Activated T-cell treated with anti-CD3 and anti-CD28 coated beads for 4 hours (primary cell): Measurements from ENCODE around the gene SETD5.

Experiments
- DNase-seq: peaks from one replicate; pipeline ENCODE4 v3.0.0-alpha.2; 2020

SETD5 gene, protein sequence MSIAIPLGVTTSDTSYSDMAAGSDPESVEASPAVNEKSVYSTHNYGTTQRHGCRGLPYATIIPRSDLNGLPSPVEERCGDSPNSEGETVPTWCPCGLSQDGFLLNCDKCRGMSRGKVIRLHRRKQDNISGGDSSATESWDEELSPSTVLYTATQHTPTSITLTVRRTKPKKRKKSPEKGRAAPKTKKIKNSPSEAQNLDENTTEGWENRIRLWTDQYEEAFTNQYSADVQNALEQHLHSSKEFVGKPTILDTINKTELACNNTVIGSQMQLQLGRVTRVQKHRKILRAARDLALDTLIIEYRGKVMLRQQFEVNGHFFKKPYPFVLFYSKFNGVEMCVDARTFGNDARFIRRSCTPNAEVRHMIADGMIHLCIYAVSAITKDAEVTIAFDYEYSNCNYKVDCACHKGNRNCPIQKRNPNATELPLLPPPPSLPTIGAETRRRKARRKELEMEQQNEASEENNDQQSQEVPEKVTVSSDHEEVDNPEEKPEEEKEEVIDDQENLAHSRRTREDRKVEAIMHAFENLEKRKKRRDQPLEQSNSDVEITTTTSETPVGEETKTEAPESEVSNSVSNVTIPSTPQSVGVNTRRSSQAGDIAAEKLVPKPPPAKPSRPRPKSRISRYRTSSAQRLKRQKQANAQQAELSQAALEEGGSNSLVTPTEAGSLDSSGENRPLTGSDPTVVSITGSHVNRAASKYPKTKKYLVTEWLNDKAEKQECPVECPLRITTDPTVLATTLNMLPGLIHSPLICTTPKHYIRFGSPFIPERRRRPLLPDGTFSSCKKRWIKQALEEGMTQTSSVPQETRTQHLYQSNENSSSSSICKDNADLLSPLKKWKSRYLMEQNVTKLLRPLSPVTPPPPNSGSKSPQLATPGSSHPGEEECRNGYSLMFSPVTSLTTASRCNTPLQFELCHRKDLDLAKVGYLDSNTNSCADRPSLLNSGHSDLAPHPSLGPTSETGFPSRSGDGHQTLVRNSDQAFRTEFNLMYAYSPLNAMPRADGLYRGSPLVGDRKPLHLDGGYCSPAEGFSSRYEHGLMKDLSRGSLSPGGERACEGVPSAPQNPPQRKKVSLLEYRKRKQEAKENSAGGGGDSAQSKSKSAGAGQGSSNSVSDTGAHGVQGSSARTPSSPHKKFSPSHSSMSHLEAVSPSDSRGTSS (N-terminal part only)

DNA sequence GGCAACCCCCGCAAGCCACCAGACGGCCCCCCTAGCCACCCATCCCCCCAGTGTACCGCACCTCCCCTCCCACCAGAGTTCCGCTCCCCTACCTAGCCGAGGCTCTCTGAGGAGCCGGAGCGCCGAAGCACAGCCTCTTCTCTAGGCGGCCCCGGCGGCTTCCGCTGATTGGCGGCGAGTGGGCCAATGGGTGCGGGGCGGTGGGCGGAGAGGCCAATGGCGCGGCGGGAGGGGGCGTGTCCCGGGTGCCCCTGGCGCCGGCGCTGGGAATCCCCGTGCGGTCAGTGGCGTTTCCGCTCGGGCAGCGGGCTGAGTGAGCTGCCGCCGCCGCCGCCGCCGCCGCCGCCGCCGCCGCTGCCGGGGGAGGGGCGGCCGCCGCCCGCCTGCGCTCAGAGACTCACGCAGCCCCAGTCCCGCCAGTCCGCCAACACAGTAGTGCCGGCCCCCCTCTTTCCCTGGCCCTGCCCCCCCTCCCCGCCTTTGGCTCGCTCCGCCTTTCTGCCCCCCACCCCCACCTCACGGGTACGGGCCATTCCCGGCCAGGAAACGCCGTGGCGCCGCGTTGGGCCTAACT, at the start of gene SETD5:
Gene SETD5, plus strand, starts transcription at position 284 of the 574 bp plus-strand sequence. CDS start 31,324 bp downstream, outside the sequence.
- peak; percentile 99 for DNase-seq

DNA sequence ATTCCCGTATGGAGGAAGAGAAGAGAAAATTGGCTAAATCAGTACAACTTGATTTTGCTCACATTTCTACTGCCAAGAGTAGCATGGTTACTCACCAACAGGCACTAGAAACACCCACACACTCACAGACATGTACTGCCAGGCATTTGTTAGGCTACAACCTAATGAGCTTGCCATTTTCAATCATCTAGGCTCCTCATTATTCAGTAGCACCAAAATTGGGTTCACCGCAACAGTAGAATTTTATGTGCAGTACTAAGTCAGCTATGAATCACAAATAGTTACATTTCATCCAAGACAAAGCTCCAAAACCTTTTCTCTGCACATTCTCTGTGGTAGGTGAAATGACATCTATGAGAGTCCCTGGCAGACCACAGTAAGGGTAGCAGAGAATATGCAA, 49.5 kb upstream of the SETD5 start:
- no peak for DNase-seq

DNA sequence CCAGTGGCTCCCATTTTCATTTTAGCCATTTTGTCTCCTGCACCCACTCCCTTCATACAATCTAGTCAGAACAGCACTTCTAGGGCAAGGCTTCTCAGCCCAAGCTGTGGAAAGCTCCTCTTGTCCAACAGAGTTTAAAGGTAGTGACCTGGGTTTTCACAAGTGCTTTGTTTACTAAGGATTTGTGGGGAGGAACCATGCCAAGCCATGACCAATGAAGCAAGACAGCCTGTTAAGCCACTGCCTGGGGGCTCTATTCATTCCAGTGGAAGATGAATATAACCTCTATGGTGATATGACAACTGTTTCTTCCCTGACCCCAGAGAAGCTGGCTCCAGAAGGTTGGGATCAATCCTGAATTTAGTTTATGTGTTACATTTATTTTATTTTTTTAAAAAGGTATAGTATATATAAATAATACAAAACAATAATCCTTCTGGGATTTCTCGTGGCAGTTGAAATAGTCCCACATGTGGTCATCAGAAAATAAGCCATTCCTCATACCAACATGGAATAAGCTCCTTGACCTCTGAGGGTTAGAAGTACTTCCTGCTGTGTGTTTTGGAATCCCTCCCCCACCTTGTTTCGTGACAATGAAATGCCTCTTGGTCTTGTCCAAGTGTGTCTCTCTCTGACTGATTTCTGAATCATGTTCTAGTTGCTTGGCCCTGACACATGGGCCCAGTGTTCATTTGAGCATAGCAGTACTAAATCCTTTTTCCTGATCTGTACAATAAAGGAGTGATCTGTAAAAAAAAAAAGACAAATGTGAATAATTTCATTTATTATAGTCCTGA, 47.9 kb upstream of the SETD5 start:
- DNase-seq, result no peak

DNA sequence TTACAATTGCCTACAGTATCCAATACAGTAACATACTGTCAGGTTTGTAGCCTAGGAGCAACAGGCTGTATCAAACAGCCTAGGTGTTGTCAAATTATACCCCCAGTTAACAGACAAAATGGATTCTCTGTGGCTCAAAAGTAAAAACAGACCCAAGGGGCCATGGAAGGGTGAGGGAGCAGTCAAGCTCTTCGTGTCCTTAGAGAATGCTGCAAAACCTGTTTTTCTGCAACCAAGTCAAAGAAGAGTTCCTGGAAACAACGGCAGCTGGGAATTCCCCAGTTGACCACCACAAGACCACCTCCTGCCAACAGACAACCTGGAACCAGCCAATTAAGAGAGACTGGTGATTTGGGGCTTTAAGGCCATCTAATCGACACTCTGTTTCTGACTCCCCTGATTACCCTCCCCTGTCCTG, 45.7 kb upstream of the SETD5 start:
- no peak for DNase-seq

DNA sequence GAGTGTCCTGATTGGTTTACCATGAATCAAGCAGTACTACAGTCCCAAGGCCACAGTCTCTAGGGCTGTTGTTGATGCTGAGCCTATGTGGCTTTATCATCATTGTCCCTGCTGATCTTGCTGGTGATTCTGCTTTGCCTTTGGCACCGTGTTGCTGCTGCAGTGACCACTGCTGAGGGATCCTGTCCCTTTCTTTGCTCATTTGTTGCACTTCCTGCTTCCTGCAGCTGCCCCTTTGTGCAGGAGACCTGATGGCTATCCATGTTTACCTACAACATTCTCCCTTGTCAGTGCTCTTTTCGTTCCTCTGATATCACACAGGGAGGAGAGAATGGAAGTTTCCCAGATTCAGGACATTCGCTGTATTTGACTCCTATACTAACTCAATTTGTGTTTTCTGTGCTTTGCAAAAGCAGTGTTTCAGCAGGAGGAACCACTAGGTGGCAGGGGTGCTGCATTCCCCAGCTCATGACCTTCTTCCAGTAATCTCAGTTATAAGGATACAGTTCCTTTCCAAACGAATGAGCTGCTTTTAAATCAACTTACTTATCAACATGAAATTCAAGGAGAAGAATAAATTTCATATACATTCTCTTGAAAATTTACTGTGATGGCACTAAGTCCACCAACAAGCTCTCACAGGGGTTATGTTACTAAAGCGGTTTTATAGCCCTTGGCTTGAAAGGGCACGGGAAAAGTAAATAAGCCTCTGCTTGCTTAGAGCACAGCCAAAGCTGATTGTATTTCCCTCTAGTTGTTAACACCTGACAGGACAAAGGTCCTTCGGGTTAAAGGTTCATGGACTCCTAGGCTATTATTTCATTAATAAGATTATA, 44.3 kb upstream of the SETD5 start:
- peak; percentile 38 for DNase-seq

DNA sequence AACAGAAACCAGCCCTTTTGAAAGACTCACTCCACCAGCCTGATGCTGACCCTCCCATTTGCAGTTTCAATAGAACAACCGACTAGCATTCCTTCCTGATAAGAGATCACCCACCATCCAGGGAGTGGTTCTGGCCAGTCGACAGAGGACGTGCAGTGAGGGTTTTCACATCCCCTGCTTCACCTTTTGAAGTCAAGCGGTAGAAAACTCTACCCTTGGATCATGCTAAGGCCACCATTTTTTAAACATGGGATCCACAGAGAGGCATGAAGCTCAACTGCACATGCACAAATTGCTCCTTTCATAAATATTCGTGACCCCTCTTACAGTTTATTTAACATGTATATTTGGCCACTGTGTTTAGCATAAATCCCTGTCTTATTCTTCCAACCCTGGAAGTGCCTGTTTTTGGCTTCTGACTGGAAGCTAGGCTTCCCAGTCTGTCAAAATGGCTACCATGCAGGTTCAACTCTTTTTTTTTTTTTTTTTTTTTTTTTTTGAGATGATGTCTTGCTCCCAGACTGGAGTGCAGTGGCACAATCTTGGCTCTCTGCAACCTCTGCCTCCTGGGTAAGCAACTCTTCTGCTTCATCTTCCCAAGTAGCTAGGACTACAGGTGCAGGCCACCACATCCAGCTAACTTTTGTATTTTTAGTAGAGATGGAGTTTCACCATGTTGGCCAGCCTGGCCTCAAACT, 35.6 kb upstream of the SETD5 start:
- DNase-seq, result no peak

DNA sequence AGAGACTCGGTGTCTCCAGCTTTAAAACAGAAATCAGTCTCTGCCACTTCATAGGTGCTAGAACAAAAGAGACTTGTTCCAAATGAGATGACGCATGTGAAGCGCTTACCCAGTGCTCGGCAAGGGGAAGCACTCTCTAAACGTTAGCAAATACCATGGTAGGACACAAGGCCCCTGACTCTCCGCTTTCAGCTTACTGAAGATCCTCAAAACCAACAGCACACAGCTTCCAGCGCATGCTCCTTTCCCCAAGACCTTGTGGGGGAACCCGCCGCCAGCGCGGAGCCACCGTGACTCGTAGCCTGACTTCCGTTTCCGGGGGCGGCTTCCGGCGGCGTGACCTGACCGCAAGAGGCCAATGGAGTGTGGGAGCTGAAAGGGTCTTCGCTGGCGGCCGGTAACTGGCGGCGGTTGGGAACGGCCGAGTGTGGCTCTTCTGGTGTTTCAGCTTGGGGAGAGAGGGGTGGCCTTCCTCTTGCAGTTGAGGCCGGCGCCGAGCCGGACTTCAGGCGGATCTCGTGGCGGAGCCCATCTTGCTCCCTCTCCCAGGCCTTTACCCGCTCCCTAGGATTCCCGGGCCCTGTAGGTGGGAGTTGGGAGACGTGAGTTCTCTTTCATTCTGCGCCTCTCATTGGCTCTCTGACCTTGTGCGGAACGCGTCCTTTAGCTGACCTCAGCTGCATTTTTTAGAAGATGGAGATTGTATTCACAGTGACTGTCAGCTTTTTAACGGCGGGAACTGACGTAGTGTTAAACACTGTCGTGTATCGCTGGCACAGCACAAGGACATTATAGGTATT, 34.5 kb upstream of the SETD5 start, which contains the start of gene THUMPD3:
Gene THUMPD3, plus strand, starts transcription at position 324 of the 800 bp plus-strand sequence. CDS start 2,015 bp downstream, outside the sequence.
- DNase-seq, result peak; percentile 91

DNA sequence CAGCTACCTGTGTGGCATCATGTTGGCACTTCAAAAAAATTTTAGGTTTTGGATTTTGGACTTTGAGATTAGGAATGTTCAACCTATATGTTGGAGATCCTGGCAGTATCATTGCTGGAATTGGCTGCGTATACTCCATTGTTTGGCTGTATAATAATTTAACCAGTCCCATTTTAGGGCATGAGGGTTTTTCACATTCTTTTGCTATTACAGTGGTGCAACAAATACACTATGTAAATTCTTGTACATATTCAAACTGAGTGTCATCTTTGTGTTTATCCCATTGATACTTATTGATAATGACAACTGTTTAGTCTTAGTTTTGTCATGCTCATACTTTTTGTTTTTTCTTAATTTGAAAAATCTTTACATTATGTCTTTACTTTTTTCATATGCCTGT, 27.9 kb upstream of the SETD5 start:
- DNase-seq, result no peak

DNA sequence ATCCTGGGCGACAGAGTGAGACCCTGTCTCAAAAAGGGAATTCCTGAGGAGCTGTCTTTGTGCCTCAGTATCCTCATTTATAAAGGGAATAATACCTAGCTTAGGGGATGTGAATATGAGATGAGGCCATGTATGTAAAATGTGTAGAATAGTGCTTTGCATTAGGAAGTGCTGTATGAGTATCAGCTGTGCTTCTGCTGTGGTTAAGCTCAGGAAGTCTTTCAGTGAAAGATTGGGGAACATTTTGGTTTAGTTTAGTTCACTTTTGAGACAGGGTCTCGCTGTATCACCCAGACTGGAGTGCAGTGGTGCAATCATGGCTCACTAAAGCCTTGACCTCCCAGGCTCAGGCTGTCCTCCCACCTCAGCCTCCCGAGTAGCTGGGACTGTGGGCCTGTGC, 23.9 kb upstream of the SETD5 start:
- DNase-seq, result no peak

DNA sequence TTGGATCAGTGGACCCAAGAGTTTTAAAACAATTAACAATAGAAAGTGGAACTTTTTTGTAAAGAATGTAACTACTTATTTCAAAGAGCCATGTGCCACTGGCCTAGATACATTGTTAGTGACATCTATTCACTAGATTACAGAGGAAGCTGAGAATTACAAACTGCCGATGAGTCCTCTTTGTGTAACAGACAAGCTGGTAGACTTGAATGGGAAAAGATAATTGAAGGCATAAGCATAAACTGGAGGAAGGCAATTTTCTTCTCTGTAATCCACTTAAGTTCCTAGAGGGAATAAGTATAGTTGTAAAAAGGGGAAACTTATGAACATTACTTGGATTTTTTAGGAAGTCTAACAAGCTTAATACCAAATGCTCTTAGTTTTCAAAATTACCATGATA, 19.4 kb upstream of the SETD5 start:
- no peak for DNase-seq

DNA sequence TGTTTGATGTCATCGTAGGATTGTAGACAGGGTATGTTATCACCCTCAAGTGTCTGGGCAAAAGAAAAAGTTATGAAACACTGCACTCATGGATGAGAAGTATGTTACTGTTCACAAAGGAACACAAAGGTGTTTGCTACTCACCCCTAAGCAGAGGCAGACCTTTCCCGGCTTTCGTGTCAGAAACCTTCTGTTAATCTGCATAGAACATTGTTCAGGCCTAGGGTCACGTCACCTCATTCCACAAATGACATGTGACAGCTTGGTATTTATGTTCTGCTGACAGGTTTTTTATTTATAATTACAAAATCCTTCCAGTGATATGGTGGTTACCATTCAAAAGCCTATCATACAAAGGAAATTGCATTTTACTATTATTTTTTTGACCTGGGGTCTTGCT, 18.1 kb upstream of the SETD5 start:
- no peak for DNase-seq

DNA sequence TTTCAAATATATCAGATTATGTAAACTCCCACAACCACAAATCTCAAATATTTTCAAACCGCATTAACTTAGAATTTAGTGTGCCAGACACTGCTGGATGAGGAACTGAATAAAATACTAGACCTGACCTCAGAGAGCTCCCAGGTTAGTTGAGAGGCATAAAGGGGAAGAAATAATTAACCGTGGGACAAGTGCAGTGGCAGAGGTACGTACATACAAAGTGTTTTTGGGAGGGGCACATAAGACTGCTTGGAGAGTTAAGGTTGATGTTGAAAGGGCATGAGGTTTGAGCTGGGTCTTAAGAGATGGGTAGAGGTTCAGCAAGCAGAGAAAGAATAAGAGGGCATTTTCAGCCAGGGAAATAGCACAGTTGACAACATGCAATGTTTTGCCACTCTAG, 17.4 kb upstream of the SETD5 start:
- DNase-seq, result no peak

DNA sequence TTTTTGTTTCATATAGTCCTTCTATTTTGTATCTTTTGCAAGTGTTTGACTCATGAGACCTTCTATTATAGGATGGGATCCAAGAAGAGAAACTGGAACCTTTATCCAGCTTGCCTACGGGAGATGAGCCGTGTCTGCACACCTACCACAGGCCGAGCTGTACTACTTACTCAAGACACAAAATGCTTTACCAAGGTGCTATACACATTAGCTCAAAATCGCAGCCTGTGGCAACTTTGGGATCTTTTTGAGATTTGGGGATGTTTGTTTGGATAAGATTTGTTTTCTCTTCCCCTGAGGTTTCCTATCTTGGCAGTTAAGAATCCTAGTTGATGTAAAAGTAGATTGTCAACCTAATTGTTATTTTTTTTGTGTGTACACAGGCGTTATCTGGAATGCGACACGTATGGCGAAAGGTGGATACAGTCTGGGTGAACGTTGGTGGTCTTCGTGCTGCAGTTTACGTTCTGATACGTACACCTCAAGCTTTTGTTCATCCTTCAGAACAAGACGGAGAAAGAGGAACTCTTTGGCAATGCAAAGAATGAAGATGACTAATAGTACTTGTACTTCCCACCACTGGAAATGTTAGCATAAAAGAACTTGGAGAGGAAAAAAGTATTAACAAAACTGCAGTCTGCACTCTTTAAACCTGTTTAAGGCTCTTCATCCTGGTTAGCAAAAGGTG, 13.1 kb upstream of the SETD5 start:
- DNase-seq, result no peak

DNA sequence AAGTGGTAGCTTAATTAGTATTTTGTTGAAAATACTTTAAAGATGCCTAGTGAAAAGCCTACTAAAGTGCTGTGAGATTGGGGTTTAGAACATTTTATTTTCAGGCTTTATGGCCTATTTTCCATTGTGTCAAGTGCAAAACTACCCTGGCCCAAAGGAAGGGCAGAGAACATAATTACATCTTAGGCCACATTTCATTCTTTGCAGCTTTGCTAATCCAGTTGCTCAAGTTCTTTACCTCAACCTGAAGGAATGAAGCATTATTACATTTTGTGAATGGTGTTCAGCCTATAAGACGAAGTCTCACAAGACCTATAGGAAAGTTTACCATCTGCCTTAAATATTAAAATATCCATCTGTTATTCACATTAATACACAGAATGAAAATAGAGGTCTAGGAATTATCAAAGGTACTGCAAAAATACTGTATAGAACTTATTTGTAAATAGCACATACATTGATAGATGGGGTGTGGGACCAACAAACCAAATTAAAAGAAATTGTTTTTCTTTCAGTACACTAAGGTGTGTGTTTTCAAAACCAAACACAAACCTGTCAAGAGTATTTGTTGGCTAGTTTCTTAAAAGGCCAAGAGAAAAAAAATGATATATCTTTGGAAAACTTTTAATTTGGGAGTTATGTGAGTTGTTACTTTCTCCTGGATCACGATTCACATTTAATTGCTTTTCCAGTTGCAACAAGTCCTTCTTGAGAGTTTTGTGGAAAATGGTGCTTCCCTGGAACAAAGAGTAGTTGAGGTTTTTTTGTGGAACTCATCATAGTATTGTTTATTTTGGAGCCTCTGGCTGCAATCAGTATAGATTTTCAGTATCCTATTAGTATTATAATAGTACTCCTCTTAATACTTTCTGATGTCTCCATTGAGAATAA, 12.0 kb upstream of the SETD5 start:
- DNase-seq, result no peak

DNA sequence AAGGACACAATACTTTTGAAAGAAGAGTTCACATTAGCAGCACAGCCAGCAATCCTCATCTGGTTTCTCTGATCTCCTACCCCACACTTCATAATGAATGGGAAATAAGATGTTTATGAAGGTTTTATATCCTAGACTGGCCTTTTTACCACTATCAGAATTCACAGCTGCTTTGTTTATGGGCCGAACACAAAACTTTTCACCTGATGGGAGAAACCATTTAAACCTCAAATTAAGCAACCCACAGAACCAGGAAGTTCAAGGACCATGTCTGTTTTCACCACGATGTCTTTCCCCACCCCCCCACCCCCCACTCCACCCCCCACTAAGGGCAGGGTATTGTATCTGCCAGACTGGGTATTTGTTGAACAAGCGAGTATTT, 11.3 kb upstream of the SETD5 start:
- no peak for DNase-seq

DNA sequence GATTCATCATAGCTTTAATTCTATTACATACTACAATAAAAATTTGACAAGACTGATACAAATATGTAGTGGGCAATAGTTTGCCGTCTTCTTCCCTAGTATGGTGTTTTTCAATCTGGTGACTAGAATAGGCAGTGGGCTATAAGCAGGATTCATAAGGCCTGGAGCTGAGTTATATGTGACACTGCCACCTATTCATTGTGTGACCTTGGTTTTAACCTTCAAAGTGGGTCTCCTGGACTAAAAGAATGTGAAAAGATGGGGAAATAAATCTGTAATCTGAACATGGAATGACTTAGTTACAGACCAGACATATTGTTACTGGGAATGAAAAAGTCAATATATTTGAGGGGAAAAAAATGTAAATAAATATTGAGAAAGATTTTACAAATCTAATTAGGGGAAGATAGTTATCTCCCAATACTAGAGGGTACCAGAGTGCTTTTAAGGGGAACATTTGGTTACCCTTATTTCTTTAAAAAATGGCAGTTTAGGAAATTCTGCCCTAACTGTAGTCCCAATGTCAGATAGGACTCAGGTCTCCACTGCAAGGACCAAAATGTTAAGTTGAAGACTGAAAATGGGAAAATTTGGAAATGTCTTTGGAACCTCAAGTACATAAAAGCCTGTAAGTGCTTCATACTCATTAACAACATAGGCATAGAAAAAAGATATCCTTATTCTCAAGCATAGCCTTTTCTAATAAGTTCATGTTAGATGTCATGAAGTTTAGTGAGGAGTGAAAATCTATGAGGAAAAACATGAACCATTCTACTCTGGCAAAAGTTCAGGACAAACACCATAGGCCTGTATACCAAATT, 10.7 kb upstream of the SETD5 start:
- DNase-seq, result no peak

DNA sequence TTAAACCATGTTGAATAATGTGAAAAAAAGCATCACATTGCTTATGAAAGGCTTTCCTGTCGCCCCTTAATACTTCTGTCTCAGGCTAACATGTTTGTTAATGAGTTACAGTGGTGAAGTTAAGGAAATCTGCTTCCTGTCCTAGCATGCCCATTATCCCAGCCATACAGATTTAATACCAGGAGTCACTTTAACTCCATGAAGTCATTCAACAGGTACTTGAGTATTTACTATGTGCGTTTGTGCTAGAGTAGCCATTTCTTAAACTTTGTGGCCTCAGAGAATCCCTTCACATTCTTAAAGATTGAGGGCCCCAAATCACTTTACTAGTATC, 10.1 kb upstream of the SETD5 start:
- no peak for DNase-seq
